MM.1S (cell line): ENCODE data around the gene HRH2.

Experiments used
- CTCF ChIP-seq: fragments of 300-600 bp; sonication (generic); IDR thresholded peaks from 2 replicates; pipeline ENCODE4 v1.5.1; 2016; ENCODE audit warnings: antibody characterized with exemption, low read length, mixed read lengths
- EZH2 ChIP-seq: fragments of 300-600 bp; sonication (generic); optimal IDR thresholded peaks from 2 replicates; pipeline ENCODE3; 2017; ENCODE audit warnings: low read depth, mild to moderate bottlenecking, antibody characterized with exemption, low read length, mixed read lengths

- TF ChIP-seq CTCF (peak; percentile 50), EZH2 (no peak)
Observed at GRCh38 chr5:175696139-175696854, 38.4 kb downstream of the HRH2 start.
